H9 (cell line): ENCODE measurements around the gene TENM3. TPM values are rescaled to one million over a fixed set of nuclear protein-coding genes. Genes with fewer than 3 reads are reported as not detected.
A peak's percentile ranks its signal among the peaks of the same experiment; 100 is the strongest.

Source experiments
- DNase-seq: peaks from one replicate; pipeline ENCODE4 v3.0.0-alpha.2; 2017
- H2AFZ ChIP-seq: one replicate; pipeline ENCODE4 v1.6.1; 2013; ENCODE audit warnings: mild to moderate bottlenecking, low read length, control low read depth, moderate library complexity
- H2AK5ac ChIP-seq: 2 replicates; pipeline ENCODE4 v1.6.1; 2013; ENCODE audit warnings: low read length, control low read depth, mixed read lengths; ENCODE audit not compliant: insufficient read length
- H2BK120ac ChIP-seq: one replicate; pipeline ENCODE4 v1.6.1; 2013; ENCODE audit warnings: low read depth, mild to moderate bottlenecking, low read length, control low read depth, inconsistent platforms; ENCODE audit not compliant: poor library complexity, severe bottlenecking
- H2BK12ac ChIP-seq: 2 replicates; pipeline ENCODE4 v1.6.1; 2013; ENCODE audit warnings: low read length, control low read depth, mixed read lengths, low read depth; ENCODE audit not compliant: insufficient read length
- H2BK15ac ChIP-seq: 2 replicates; pipeline ENCODE4 v1.6.1; 2013; ENCODE audit warnings: low read depth, low read length, control low read depth
- H2BK20ac ChIP-seq: one replicate; pipeline ENCODE4 v1.6.1; 2013; ENCODE audit warnings: low read depth, mild to moderate bottlenecking, low read length, control low read depth, inconsistent platforms; ENCODE audit not compliant: poor library complexity, severe bottlenecking
- H2BK5ac ChIP-seq: 2 replicates; pipeline ENCODE4 v1.6.1; 2013; ENCODE audit warnings: low read length, control low read depth, mixed read lengths; ENCODE audit not compliant: insufficient read length
- H3K14ac ChIP-seq: 2 replicates; pipeline ENCODE4 v1.6.1; 2013; ENCODE audit warnings: low read length, control low read depth; ENCODE audit not compliant: insufficient read depth
- H3K18ac ChIP-seq: 2 replicates; pipeline ENCODE4 v1.6.1; 2013; ENCODE audit warnings: low read depth, mild to moderate bottlenecking, mixed read lengths, low read length, control low read depth; ENCODE audit not compliant: insufficient read length
- H3K23ac ChIP-seq: 2 replicates; pipeline ENCODE4 v1.6.1; 2013; ENCODE audit warnings: low read length, control low read depth, mixed read lengths, low read depth; ENCODE audit not compliant: insufficient read length
- H3K23me2 ChIP-seq: 2 replicates; pipeline ENCODE4 v1.6.1; 2013; ENCODE audit warnings: low read depth, mild to moderate bottlenecking, mixed read lengths, low read length, control low read depth; ENCODE audit not compliant: insufficient read length, poor library complexity, severe bottlenecking
- H3K27ac ChIP-seq: 2 replicates; pipeline ENCODE4 v1.5.1; 2013; ENCODE audit warnings: low read length, control low read depth, mixed read lengths, low read depth; ENCODE audit not compliant: insufficient read length
- H3K27me3 ChIP-seq: 2 replicates; pipeline ENCODE4 v1.6.1; 2013; ENCODE audit warnings: low read length, control low read depth, inconsistent platforms; ENCODE audit not compliant: insufficient read depth
- H3K4ac ChIP-seq: 2 replicates; pipeline ENCODE4 v1.6.1; 2013; ENCODE audit warnings: low read depth, mild to moderate bottlenecking, control low read depth, inconsistent platforms, low read length, moderate library complexity
- H3K4me1 ChIP-seq: 2 replicates; pipeline ENCODE4 v1.6.1; 2013; ENCODE audit warnings: low read length, control low read depth, inconsistent platforms; ENCODE audit not compliant: insufficient read depth
- H3K4me2 ChIP-seq: 2 replicates; pipeline ENCODE4 v1.6.1; 2013; ENCODE audit warnings: low read length, control low read depth, mixed read lengths; ENCODE audit not compliant: insufficient read length, insufficient read depth
- H3K56ac ChIP-seq: 2 replicates; pipeline ENCODE4 v1.6.1; 2013; ENCODE audit warnings: low read depth, mild to moderate bottlenecking, mixed read lengths, low read length, control low read depth; ENCODE audit not compliant: insufficient read length
- H3K79me1 ChIP-seq: 2 replicates; pipeline ENCODE4 v1.6.1; 2013; ENCODE audit warnings: low read depth, mild to moderate bottlenecking, moderate library complexity, low read length, control low read depth, inconsistent platforms; ENCODE audit not compliant: insufficient read depth, poor library complexity, severe bottlenecking
- H3K79me2 ChIP-seq: 2 replicates; pipeline ENCODE4 v1.6.1; 2013; ENCODE audit warnings: low read length, control low read depth, inconsistent platforms; ENCODE audit not compliant: insufficient read depth
- H3K9ac ChIP-seq: 2 replicates; pipeline ENCODE4 v1.6.1; 2013; ENCODE audit warnings: low read length, control low read depth, mixed read lengths; ENCODE audit not compliant: insufficient read length; ENCODE audit errors: extremely low read depth
- H3K9me3 ChIP-seq: one replicate; pipeline ENCODE4 v1.6.1; 2013; ENCODE audit warnings: low read depth, low read length, inconsistent platforms; ENCODE audit not compliant: control insufficient read depth
- H3T11ph ChIP-seq: one replicate; pipeline ENCODE4 v1.6.1; 2013; ENCODE audit warnings: mild to moderate bottlenecking, low read length, control low read depth, inconsistent platforms
- H4K20me1 ChIP-seq: one replicate; pipeline ENCODE4 v1.6.1; 2013; ENCODE audit not compliant: control insufficient read depth, insufficient read length, insufficient read depth
- H4K5ac ChIP-seq: 2 replicates; pipeline ENCODE4 v1.6.1; 2013; ENCODE audit warnings: low read depth, mild to moderate bottlenecking, mixed read lengths, low read length, control low read depth; ENCODE audit not compliant: insufficient read length
- H4K8ac ChIP-seq: replicated peaks from 2 replicates; pipeline ENCODE4 v1.6.1; 2013; ENCODE audit warnings: low read length, control low read depth, mixed read lengths, low read depth; ENCODE audit not compliant: insufficient read length
- H4K91ac ChIP-seq: 2 replicates; pipeline ENCODE4 v1.6.1; 2013; ENCODE audit warnings: low read depth, mild to moderate bottlenecking, moderate library complexity, mixed read lengths, low read length, control low read depth; ENCODE audit not compliant: insufficient read length
- H3K27ac Mint-ChIP-seq, 3 experiments: 2 replicates in 2 of 3; 3 replicates in 1 of 3; pipeline ENCODE4 v1.8.0; 2020 to 2021; ENCODE audit warnings: mixed read lengths in 3 of 3, mild to moderate bottlenecking in 1 of 3, moderate library complexity in 1 of 3
- H3K27me3 Mint-ChIP-seq: 2 replicates; pipeline ENCODE4 v1.8.0; 2021; ENCODE audit warnings: low read depth, mild to moderate bottlenecking, moderate library complexity, mixed read lengths
- H3K36me3 Mint-ChIP-seq, 3 experiments: 2 replicates in 2 of 3; 3 replicates in 1 of 3; pipeline ENCODE4 v1.8.0; 2020 to 2021; ENCODE audit warnings: low read depth in 3 of 3, mixed read lengths in 3 of 3; ENCODE audit not compliant: insufficient read depth in 1 of 3
- H3K4me1 Mint-ChIP-seq, 2 experiments: 2 replicates each; pipeline ENCODE4 v1.8.0; 2020; ENCODE audit warnings: mixed read lengths in 2 of 2
- H3K4me3 Mint-ChIP-seq, 2 experiments: 2 replicates in 1 of 2; 3 replicates in 1 of 2; pipeline ENCODE4 v1.8.0; 2020 to 2021; ENCODE audit warnings: mild to moderate bottlenecking in 2 of 2, mixed read lengths in 2 of 2, moderate library complexity in 1 of 2
- H3K9me3 Mint-ChIP-seq, 2 experiments: 2 replicates in 1 of 2; 3 replicates in 1 of 2; pipeline ENCODE4 v1.8.0; 2020; ENCODE audit warnings: mild to moderate bottlenecking in 2 of 2, mixed read lengths in 2 of 2, moderate library complexity in 1 of 2
- WGBS: extraction: QIAGEN DNeasy Blood & Tissue Kit; methylation state at CpG from one replicate; pipeline ENCODE4 v1.1.7; 2013; ENCODE audit warnings: missing lambda C conversion rate, low lambda C conversion rate, mixed read lengths; ENCODE audit not compliant: insufficient read length; ENCODE audit errors: extremely low coverage; 5-methylcytosine and 5-hydroxymethylcytosine counted together
- total RNA-seq: library from RNA; stranded (reverse); gene quantifications from 2 replicates; pipeline ENCODE4 v1.2.1, GENCODE V29; 2021
- TF ChIP-seq, protein P1 (sequence below): fragments of 200-600 bp; sonication (generic); conservative IDR thresholded peaks from 3 replicates; pipeline ENCODE4 v1.8.0; 2021; ENCODE audit warnings: antibody characterized with exemption, mild to moderate bottlenecking

Gene TENM3
- total RNA-seq, 1 experiment from 2014 or later: 49.6 TPM

DNA sequence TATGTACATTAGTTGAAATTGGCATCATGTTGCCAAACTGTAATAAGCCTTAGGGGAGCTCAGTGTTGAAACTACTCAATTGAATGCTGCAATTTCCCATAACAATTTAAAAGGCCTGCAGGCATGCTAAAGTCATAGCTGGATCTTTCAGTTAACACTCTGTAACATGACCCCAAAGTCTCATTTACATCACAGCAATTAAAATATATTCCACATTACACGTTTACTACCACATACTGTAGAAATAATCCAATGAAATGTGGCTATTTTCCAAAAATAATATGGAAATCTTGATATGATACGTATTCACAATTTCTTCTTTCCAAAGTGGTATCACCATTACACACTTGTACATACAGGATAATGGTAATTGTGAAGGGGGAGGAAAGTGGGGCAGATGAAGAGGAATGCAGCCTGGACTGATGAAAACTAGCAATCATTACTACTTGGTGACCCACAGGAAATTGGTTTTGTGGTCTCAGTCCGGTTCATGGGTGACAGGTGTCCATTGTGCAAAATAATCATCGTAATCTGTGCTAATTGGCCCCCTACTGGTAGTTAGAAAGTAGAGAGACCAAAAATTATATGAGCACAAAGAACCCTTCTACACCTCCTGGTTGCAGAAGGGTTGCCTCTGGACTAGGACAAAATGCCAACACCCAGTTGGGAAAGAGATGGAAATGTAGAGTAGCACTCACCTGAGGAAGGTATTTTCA, 63.7 kb downstream of the TENM3 start:
- 100% methylated on average over 1 of the region's 4 CpGs for WGBS

More for the DNA sequence above, 63.7 kb downstream of the TENM3 start:
- Histone ChIP-seq H2BK5ac (no peak overlapping the region), H2BK20ac (no peak overlapping the region), H2BK12ac (no peak overlapping the region), H3K14ac (no peak overlapping the region), H4K20me1 (no peaks in the 10 kb centered on the region), H3K23me2 (no peaks in the 10 kb centered on the region), H4K91ac (no peak overlapping the region), H4K8ac (no peak overlapping the region), H3K23ac (no peak overlapping the region), H3K4ac (no peak overlapping the region), H3K27ac (no peak overlapping the region), H3K79me1 (no peaks in the 10 kb centered on the region), H4K5ac (no peak overlapping the region), H2BK120ac (no peak overlapping the region), H2AK5ac (no peak overlapping the region), H3K79me2 (no peaks in the 10 kb centered on the region), H3K4me1 (no peaks in the 10 kb centered on the region), H3K9me3 (no peaks in the 10 kb centered on the region), H3K18ac (no peak overlapping the region), H3K4me2 (no peak overlapping the region), H3K9ac (no peak overlapping the region), H2BK15ac (no peak overlapping the region), H2AFZ (no peak overlapping the region), H3T11ph (no peak overlapping the region), H3K56ac (no peak overlapping the region), H3K27me3 (no peaks in the 10 kb centered on the region)
- Mint-ChIP-seq H3K27ac (peak overlapping the region in 1 of 3 experiments; percentile 41; a peak in 1 of 7 replicates), H3K27me3 (no peaks in the 10 kb centered on the region), H3K9me3 (no peaks in the 10 kb centered on the region), H3K4me1 (peaks cover 6 to 8% of the 10 kb centered on the region in 2 experiments; a peak in 3 of 4 replicates), H3K4me3 (no peak overlapping the region), H3K36me3 (no peaks in the 10 kb centered on the region; a peak in 1 of 7 replicates)
- TF ChIP-seq, protein P1, sequence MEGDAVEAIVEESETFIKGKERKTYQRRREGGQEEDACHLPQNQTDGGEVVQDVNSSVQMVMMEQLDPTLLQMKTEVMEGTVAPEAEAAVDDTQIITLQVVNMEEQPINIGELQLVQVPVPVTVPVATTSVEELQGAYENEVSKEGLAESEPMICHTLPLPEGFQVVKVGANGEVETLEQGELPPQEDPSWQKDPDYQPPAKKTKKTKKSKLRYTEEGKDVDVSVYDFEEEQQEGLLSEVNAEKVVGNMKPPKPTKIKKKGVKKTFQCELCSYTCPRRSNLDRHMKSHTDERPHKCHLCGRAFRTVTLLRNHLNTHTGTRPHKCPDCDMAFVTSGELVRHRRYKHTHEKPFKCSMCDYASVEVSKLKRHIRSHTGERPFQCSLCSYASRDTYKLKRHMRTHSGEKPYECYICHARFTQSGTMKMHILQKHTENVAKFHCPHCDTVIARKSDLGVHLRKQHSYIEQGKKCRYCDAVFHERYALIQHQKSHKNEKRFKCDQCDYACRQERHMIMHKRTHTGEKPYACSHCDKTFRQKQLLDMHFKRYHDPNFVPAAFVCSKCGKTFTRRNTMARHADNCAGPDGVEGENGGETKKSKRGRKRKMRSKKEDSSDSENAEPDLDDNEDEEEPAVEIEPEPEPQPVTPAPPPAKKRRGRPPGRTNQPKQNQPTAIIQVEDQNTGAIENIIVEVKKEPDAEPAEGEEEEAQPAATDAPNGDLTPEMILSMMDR: no peak
- DNase-seq: no peak
